Transverse colon (tissue), 4 donors: ENCODE measurements around the gene EGF. TPM values are rescaled to one million over a fixed set of nuclear protein-coding genes. Genes with fewer than 3 reads are reported as not detected.
"Not testable (repeated sequence)": the region's sequence is repeated elsewhere in the genome, so short reads cannot be mapped to it uniquely, and the experiment has no call there.

ENCODE experiments used
- DNase-seq: peaks from one replicate; pipeline ENCODE4 v3.0.0-alpha.2; 2019
- H3K27ac ChIP-seq, 4 donors: fragments of 200-600 bp; sonication (generic); 2 replicates each; pipeline ENCODE4 v1.5.1; 2016 to 2018; ENCODE audit warnings: inconsistent platforms in 4 of 4
- H3K27me3 ChIP-seq: fragments of 200-600 bp; sonication (generic); 2 replicates; pipeline ENCODE4 v1.5.1; 2017; ENCODE audit warnings: inconsistent platforms
- H3K36me3 ChIP-seq, 4 donors: fragments of 200-600 bp; sonication (generic); 2 replicates each; pipeline ENCODE4 v1.5.1; 2017 to 2019; ENCODE audit warnings: inconsistent platforms in 4 of 4
- H3K4me1 ChIP-seq, 4 donors: fragments of 200-600 bp; sonication (generic); 2 replicates each; pipeline ENCODE4 v1.5.1; 2017 to 2020; ENCODE audit warnings: inconsistent platforms in 4 of 4
- H3K4me3 ChIP-seq, 4 donors: fragments of 200-600 bp; sonication (generic); 1 replicate in 1 of 4; 2 replicates in 3 of 4; pipeline versions ENCODE4 v1.5.1 to v1.6.1; 2017 to 2019; ENCODE audit warnings: inconsistent platforms in 4 of 4
- H3K9me3 ChIP-seq, 2 donors: fragments of 200-600 bp; sonication (generic); 2 replicates each; pipeline ENCODE4 v1.5.1; 2017 to 2019; ENCODE audit warnings: inconsistent platforms in 2 of 2
- CTCF ChIP-seq, 5 experiments: fragments of 200-600 bp in 3 of 5; fragments of 450-650 bp in 2 of 5; sonication (generic) in 3 of 5; IDR thresholded peaks; 1 replicate in 2 of 5; 2 replicates in 3 of 5; pipeline ENCODE4 v1.5.1; 2016 to 2017; ENCODE audit warnings: antibody characterized with exemption in 5 of 5, inconsistent platforms in 3 of 5, mild to moderate bottlenecking in 2 of 5, moderate library complexity in 1 of 5
- EP300 ChIP-seq: sonication (generic); formaldehyde crosslinking; IDR thresholded peaks from one replicate; pipeline ENCODE4 v1.6.1; 2017; ENCODE audit warnings: antibody characterized with exemption, low read depth
- POLR2A ChIP-seq: fragments of 450-650 bp; IDR thresholded peaks from one replicate; pipeline ENCODE4 v1.6.1; 2016; ENCODE audit warnings: antibody characterized with exemption, mild to moderate bottlenecking, moderate library complexity
- POLR2AphosphoS5 ChIP-seq, 3 donors: sonication (generic); formaldehyde crosslinking; IDR thresholded peaks; one replicate each; pipeline ENCODE4 v1.6.1; 2016; ENCODE audit warnings: antibody characterized with exemption in 3 of 3
- WGBS, 2 donors: methylation state at CpG; one replicate each; pipeline ENCODE4 v1.1.5; 2018; ENCODE audit warnings: low coverage in 1 of 2; 5-methylcytosine and 5-hydroxymethylcytosine counted together
- in situ Hi-C, 4 donors: fragments of 200-750 bp; cut with MboI; loops; one replicate each; pipeline versions ENCODE4 v1.15.0 to v1.15.1; 2017; ENCODE audit warnings: low sequenced_read_pairs in 3 of 4, low pct_ligation_motif_present in 1 of 4, low pct_unique_long_range_greater_than_20kb in 1 of 4
- intact Hi-C: fragments of 100-400 bp; cut with DNase I; formaldehyde crosslinking; loops from one replicate; pipeline ENCODE4 v1.15.1; 2023; ENCODE audit warnings: low total_unique reads
- total RNA-seq, 4 donors: library from RNA; depleted of rRNA; stranded (reverse); fragments of >200 nt; gene quantifications; one replicate each; pipeline ENCODE4 v1.1.0, GENCODE V29; 2016

EGF gene
- total RNA-seq, 4 donors from 2014 or later, result 0.79 to 3.1 (median 1.1) TPM

GRCh38 chr4:109945056-109945455 is 32.4 kb downstream of the EGF start:
- no peak for TF ChIP-seq EP300
- no peak for TF ChIP-seq CTCF (IDR thresholded peaks at IDR 0.05)
- no peak for TF ChIP-seq POLR2AphosphoS5 (IDR thresholded peaks at IDR 0.05)
- no peak for TF ChIP-seq POLR2A
- in situ Hi-C loops (no loop called here), intact Hi-C loops (no loop called here)
- no peaks in the 10 kb centered on the region for H3K4me1 ChIP-seq
- WGBS, 2 donors, result 63 to 73% methylated on average over 4 of the region's 4 CpGs
- no peak overlapping the region for H3K27ac ChIP-seq
- no peaks in the 10 kb centered on the region for H3K36me3 ChIP-seq
- no peak overlapping the region for H3K4me3 ChIP-seq
- no peak for DNase-seq
- H3K9me3 ChIP-seq, result no peaks in the 10 kb centered on the region
- H3K27me3 ChIP-seq, result no peaks in the 10 kb centered on the region

GRCh38 chr4:109946120-109946519 is 33.4 kb downstream of the EGF start:
- 76% methylated on average over 1 of the region's 1 CpG; no CpG with 5 or more reads in 1 of the 2 donors for WGBS, 2 donors
- no peak for TF ChIP-seq EP300
- no peak for TF ChIP-seq POLR2A
- no peak for TF ChIP-seq CTCF (IDR thresholded peaks at IDR 0.05)
- no peak for TF ChIP-seq POLR2AphosphoS5 (IDR thresholded peaks at IDR 0.05)
- H3K4me3 ChIP-seq, result no peak overlapping the region
- H3K9me3 ChIP-seq, result no peaks in the 10 kb centered on the region
- H3K27ac ChIP-seq, result no peak overlapping the region
- DNase-seq, result no peak
- in situ Hi-C loops, result no loop called here
- H3K27me3 ChIP-seq, result no peaks in the 10 kb centered on the region
- H3K4me1 ChIP-seq, result no peaks in the 10 kb centered on the region
- intact Hi-C loops, result no loop called here
- no peaks in the 10 kb centered on the region for H3K36me3 ChIP-seq

- H3K4me3 ChIP-seq, result no peak overlapping the region
- intact Hi-C loops, result no loop called here
- WGBS, 2 donors, result 60 to 79% methylated on average over 1 of the region's 1 CpG
- no peak for DNase-seq
- H3K9me3 ChIP-seq, result no peaks in the 10 kb centered on the region
- no peaks in the 10 kb centered on the region for H3K36me3 ChIP-seq
- in situ Hi-C loops, result no loop called here
- no peaks in the 10 kb centered on the region for H3K27me3 ChIP-seq
- H3K4me1 ChIP-seq, result no peaks in the 10 kb centered on the region
- TF ChIP-seq POLR2A, result no peak
- no peak for TF ChIP-seq EP300
- TF ChIP-seq CTCF (IDR thresholded peaks at IDR 0.05), result no peak
- no peak for TF ChIP-seq POLR2AphosphoS5 (IDR thresholded peaks at IDR 0.05)
- no peak overlapping the region for H3K27ac ChIP-seq
These were observed 34.8 kb downstream of the EGF start for GRCh38 chr4:109947457-109947856.

- no peaks in the 10 kb centered on the region for H3K9me3 ChIP-seq
- in situ Hi-C loops, result no loop called here
- no peak for DNase-seq
- no peak for TF ChIP-seq CTCF (IDR thresholded peaks at IDR 0.05)
- TF ChIP-seq EP300, result no peak
- no peak for TF ChIP-seq POLR2AphosphoS5 (IDR thresholded peaks at IDR 0.05)
- no peak for TF ChIP-seq POLR2A
- intact Hi-C loops, result no loop called here
- no peak overlapping the region for H3K27ac ChIP-seq
- no peak overlapping the region for H3K4me3 ChIP-seq
- no peaks in the 10 kb centered on the region for H3K27me3 ChIP-seq
- no peaks in the 10 kb centered on the region for H3K36me3 ChIP-seq
- WGBS, 2 donors, result 0 to 20% methylated on average over 1 of the region's 1 CpG
- no peaks in the 10 kb centered on the region for H3K4me1 ChIP-seq
These were observed 35.2 kb downstream of the EGF start for GRCh38 chr4:109947918-109948317.

GRCh38 chr4:109949099-109949718 is 36.5 kb downstream of the EGF start:
- H3K4me1 ChIP-seq, result not testable (repeated sequence)

More at GRCh38 chr4:109949099-109949718, 36.5 kb downstream of the EGF start:
- H3K9me3 ChIP-seq, H3K27me3 ChIP-seq, H3K36me3 ChIP-seq, intact Hi-C loops, DNase-seq, H3K27ac ChIP-seq, in situ Hi-C loops, H3K4me3 ChIP-seq: not testable (repeated sequence)
- 78 to 89% methylated on average over 8 to 9 of the region's 9 CpGs for WGBS, 2 donors
